IPS DF 4.7 (cell line): ENCODE measurements around the gene SV2B.

Experiments used
- DNase-seq: peaks from one replicate; pipeline ENCODE4 v3.0.0-alpha.2; 2013; ENCODE audit warnings: low spot score; ENCODE audit errors: extremely low read depth

Gene SV2B

DNA sequence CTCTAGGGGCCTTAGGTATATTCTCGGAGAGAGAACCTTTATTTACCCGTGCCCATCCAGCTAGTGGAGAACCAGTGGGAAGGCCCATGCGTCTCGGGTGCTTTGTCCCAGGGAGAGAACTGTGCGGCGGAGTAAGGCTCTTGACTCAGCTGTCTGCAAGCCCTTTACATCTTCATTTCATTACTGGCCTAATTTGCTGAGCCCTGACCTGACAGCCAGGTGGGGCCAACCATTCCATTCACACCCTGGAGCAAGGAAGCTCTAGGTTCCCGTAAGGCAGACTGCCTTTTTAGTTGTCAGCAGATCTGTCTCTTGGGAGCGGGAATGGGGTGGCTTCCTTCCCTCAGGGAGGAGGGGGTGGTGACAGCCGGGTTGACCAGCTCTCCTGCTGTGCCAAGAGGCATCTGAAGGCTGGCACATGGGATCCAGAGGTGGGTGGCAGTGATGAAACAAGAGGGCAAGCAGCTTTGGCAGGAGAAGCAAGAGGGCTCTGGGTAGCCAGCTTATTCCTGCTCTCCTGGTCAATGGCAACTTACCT lies 36.4 kb downstream of the SV2B start:
- no peak for DNase-seq

DNA sequence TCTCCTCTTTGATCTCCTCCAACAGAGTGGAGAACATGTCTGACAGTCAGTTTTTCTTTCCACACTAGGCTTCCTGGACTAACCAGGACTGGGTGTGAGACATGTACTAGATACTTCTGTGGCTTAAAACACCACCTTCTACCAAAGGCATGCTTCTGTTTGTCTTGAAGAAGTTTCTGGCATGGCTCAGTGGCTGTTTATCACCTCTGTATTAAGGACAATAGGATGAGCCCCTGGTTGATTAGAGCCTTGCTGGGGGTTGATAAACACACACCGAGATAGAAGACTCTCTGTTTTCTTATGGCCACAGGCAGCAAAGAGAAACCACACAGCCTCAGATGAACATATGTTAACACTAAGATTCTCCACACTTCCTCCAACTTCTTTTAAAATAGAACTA lies 40.5 kb downstream of the SV2B start:
- DNase-seq: no peak

DNA sequence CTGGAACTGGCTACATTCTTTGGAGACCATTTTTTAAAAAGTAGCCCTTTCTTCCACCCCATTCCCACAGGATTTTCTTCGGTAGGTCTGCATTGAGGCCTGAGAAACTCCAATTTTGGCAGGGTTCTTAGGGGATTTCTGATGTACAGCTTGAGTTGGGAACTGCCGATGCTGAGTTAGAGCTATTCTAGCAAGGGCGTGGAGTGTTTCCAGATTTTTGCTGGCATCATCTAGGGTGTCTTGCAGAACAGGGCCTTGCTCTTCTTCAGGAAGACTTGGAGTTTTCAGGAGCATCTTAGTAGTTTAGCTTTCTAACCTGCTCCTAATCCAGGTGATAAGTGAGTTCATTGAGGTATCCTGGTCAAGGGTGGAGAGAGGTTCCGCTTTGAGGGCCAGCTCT lies 41.0 kb downstream of the SV2B start:
- no peak for DNase-seq

DNA sequence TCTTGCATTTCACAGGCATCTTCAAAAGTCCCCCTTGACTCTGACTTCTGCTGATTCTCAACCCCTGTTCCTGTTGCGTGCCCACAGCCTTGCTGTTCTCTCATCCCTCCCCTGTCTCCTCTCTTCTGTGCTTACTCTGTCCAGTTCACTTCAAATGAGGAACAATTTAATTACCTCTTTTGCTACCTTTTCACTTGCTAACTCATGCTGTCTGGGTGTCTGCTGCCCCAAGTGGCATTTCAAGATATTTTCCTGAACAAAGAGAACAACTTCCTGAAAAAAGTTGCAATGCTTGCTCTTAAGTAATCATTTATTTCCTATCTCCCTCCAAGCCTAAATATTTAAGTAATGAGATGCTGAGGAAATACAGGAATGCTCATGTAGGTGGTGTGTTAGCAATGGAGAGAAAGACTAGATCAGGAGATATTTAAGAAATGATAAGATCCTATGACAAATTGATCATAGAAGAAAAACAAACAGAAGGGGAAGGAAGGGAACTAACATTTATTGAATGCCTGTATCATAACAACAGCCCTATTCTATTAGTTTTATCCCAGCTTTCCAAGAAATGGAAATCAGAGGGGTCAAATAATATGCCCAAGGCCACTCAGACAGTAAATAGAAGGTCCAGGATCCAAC lies 42.2 kb downstream of the SV2B start:
- no peak for DNase-seq

DNA sequence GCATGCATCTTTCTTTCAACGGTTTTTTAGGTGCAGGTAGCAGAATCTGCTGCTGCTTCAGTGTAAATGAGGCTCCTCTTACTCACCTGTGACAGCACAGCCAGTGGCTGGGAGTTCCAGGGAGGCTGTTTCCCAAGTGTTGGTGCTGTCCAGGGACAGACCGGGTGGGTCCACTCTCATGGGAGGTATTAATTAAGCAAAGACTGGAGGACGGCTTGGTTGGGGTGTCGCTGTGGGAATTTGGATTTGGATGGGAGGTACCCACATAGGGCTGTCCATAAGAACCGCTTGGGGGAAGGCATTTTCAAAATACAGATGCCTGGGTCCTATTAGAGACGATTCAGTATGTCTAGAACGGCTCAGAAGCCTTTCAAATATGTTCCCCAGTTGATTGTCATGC lies 42.9 kb downstream of the SV2B start:
- DNase-seq: no peak

DNA sequence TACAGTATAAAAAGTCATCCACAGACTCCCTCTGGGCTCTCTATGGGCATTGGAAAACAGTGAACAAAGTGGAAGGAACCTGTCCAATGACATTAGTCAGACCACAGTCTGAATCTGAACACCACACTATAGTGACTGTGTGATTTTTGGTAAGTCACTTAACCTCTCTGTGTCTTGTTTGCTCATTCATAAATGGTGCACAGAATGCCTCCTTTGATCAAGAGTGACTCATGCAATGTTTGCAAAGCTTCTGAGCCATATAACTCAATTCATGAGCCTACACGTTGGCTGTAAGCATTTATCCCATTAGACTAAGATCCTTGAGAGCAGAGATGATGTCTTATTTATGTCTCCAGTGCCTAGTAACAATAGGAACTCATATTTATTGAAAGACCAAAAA lies 46.7 kb downstream of the SV2B start:
- DNase-seq: no peak

DNA sequence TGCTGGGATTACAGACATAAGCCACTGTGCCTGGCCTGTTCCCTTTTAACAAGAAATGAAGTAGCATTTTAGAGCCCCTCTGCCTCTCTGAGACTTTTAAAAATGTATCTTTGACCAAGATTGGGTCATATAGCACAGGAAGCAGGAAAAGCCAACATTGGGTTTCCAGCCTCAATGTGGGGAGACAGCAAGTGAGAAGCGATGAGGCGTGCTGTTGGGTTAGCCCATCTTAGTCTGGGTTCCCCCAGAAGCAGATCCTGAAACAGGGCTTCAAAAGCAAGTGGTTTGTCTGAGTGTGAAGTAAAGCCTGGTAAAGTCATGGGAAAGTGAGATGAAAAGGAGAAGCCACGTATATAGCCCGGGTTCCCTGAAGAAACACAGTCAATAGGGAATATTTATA lies 48.2 kb downstream of the SV2B start:
- no peak for DNase-seq

DNA sequence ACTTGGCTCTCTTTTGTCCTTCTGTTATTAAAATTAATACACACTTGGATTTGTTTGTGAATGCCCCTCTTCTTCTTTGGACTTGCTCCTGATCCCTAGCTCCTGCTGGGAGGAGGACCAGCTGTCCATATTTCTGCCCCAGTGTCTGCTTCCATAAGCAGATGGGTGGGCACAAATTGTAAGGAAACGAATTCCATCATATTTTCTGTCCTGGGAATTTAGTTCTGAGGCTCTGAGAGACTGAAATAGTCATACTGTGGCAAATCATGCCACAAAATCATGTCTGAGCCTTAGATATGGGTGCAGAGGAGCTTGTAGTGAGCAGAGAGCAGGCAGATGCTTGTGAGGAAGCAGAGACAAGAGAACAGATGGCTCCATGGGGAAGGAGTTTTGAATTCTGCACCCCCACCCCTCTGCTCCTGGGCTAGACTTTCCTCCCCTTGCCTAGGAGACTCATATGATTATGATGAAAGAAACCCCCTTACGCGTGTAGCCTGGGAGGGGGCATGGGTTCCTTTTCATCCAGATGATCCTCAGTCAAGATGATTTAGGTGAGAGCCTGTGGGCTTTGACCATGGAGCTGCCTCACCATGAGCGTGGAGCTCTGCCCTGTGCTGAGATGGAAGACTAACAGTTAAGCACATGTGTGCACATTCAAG lies 50.6 kb downstream of the SV2B start:
- no peak for DNase-seq

DNA sequence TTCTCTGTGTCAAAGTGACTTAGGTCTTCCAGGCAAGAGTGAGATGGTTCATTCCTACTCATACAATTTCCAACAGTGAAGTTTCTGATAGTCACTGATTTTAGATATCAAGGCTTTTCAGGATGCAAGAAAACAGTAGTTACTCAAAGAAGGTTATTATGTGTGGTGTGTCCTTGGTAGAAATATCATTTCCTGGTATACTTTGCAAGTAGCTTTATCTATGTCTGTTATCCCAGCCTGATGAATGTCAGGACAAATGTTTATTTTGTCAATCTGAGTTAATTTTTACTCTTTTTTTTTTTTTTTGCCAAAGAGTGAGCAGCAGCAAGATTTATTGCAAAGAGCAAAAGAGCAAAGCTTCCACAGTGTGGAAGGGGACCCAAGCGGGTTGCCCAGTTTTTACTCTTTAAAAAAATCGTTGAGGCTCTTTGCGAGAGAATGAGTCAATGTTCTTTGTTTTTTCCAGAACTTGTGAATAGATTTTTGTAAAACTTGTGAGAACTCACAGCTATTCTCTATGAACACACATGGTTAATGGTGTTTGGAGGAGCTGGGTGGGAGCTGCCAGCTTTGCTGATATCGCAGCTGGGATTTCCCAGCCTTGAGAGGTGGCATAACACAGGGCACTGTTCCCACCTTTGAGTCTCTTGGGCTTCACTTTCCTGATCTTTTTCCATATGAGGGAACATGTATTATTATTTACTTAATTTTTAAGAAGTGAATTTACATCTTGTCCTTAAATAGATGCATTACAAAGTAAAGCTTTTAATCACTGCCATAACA lies 51.9 kb downstream of the SV2B start:
- no peak for DNase-seq

DNA sequence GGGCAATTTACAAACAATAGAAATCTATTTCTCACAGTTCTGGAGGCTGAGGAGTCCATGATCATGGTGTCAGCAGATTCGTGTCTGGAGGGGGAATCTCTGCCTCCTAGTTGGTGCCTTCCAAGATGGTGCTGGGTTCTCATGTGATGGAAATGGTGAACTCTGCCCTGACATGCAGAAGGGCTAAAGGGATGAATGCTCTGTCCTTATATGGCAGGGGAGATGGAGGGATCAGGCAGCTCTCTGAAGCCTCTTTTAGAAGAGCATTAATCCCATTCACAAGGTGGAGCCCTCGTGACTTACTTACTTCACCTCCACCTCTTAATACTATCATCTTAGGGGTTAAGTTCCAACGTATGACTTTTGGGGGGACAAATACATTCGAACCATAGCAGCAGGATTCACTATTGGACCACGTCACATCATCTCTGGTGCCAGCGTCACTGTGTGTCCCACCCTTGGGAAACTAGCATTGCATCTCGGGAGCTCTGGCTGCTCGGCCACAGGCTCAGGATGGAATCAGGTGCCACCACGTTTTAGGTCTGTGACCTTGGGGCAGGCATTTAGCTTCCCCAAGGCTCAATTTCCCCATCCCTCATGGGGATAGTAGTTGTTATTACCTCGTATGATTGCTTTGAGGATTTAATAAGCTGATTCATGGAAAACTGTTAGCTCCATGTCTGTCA lies 53.0 kb downstream of the SV2B start:
- DNase-seq: no peak

DNA sequence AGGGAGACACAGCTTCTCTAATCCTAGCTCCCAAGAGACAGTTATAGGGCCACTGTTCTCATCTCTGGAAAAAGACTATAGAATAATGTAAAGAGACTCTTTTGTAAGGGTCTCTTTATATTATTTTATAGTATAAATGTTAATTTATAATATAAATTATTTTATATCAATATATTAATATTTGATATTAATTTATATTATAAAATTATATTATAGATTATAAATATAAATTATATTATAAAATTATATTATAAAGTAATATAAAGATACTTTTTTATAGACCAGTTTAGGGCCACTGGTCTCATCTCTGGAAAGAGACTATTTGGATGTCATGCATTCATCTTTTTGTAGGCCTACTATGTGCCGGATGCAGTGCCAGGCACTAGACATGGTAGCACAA lies 53.9 kb downstream of the SV2B start:
- no peak for DNase-seq

DNA sequence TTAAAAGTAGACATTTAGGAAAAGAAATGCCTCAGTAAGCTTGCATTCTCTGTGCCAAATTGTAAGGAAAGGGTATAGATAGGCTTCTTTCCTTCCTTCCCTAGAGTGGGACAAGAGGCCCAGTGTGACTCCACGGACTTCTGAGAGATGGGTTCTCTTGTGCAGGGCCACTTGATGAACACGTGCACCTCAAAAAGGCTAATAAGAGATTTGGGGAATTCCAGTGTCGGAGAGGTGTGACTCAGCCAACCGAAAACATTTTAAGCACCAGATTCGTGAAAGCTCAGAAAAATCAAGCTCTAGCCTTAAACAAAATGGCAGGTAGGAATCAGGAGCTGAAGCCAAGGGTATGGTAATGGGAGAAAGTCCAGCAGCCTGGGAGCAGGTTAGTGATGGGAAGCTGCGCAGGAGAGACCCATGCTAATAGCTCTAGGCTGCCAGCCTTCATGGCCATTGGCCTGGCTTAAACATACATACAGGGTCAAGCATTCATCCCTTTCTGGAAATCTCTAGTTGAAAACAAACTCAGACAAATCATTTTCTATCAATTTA lies 56.2 kb downstream of the SV2B start:
- DNase-seq: no peak

DNA sequence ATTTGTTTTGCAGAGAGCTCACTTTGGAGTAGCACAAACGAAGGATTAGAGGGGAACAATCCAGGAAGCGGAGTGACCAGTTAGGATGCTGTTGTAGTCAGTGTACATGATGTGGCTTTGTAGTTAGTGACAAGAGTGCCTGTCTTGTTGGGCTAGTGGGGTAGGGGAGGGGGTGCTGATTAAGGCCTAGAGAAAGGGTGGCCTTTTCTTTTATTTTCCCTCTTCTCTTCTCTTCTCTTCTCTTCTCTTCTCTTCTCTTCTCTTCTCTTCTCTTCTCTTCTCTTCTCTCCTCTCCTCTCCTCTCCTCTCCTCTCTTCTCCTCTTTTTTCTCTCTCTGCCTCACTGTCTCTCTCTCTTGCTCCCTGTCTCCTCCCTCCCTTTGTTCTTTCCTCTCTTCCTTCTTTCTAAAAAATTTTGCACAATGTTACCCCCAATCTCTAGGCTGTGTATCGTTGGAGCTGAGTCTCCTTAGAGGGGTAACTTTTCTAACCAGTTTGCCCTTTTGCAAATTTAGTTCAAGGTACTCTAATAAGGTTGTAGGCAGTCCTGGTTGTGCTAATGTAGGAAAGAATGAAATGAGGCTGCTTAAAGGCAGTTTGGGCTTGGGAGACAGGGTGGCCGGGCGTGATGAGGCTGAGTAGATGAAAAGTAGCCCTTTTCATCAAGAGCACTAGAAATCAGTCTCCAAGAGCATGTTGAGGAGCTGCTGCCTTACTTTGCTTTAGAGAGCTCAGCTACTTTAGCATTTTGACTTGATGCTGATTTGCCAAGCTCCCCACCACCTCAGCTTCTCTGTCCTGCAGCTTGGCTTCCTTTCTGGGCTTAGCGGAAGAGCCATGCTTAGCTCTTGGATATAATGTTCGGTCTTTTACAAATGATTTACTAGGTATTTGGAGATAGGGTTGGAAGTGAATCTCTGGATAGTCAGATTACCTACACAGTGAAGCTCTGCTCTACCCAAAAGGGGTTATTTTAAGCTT lies 58.6 kb downstream of the SV2B start:
- no peak for DNase-seq

DNA sequence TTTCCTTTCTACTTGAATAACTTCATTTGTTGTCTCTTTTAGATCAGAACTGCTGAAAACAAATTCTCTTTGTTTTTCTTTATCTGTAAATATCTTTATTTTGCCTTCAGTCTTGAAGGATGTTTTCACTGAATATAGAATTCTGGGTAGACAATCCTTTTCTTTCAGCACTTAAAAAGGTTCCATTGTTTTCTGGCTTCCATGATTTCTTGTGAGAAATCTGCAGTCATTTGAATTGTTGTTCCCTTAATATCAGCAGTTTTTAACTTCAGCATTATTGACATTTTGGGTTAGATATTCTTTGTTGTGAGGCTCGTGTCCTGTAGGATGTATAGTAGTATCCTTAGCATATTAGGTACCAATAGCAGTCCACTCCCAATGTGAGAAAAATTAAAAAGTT lies 65.8 kb downstream of the SV2B start:
- no peak for DNase-seq

DNA sequence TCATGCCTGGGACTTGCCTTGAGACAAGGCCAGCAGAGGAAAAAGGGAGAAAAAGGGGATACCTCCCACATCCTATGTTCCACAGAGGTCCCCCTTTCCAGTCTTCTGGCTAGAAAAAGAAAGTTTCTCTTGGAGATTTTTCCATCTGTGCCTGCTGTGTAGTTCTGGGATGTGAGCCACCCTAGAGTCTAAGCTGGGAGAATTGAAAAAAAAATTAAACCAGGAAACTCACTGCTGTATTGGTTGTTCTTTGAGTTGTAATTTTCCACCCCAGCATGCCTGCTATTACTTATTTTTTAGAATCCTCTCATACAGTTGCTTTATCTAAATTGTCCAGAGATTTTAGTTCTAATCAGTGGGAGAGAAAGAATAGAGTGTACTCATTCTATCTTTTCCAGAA lies 68.4 kb downstream of the SV2B start:
- no peak for DNase-seq

DNA sequence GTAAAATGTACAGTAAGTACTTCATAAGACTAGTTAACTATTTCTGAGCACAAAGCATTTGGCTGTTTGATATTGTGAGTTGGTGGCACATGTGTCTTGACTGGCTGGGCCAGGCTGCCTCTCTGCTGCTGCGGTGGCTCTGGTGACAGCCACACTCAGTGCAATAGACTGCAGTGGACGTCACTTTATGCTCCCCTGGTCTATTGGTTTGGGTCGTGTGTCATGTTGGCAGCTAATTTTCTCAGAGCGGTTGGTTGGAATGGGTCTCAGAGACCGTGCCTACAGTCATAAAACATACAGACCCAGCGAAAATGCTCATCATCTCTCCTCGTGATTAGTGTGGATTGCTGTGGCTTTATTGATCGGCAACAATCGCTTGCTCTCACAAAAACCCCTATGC lies 71.3 kb downstream of the SV2B start:
- DNase-seq: no peak

DNA sequence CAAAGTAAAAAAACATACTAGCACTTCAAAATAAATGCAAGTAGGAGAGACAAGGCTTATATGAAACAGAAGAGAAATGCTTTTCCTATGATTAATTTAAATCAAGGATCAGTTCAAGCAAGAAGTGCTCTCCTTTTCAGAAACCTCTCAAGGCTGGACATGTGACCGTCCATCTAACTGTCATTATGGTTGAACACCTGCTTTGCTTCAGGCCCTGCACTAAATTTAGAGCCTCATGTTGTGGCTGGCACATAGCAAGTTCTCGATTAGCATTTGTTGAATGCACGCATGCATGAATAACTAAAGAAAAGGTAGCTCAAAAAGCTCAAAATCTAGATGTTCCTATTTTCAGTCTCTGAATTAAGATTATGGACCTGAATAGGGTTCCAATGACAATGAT lies 82.0 kb downstream of the SV2B start:
- DNase-seq: no peak

DNA sequence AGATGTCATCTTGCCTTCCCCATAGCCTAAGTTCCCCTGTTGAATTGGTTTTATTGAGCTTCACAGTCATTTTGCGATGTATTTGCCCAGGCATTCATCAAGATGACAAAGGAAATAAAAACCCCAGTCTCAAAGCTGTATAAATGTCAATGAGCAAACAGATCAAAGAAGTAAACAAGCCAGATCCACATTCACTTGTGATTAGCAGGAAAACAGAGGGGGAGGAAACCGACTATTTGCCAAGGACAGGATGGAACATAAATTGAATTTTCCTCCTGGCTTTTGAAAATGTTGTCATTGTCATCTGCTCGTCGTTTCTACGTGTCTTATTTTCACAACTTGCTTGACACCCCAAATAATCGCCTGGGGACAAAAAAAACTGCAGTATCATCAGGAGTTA lies 83.5 kb downstream of the SV2B start:
- no peak for DNase-seq

DNA sequence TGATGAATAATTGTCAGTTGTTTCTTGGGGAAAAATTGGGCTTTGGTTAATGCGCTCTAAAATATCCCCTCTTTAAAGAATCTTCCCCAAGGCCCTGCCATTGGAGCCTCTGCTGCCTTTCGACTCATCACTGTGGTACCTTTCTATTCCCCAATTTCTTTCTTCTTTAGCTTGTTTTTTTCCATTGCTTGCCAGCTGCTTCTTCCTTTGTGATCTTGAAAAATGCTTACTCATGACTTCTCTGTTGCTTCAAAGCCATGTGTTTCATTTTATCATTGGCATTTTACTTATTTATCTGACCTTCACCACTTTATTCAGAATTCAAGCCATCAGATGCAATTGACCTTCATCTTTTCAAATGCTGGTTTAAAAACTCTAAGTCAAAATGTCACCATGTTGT lies 84.4 kb downstream of the SV2B start:
- DNase-seq: no peak

DNA sequence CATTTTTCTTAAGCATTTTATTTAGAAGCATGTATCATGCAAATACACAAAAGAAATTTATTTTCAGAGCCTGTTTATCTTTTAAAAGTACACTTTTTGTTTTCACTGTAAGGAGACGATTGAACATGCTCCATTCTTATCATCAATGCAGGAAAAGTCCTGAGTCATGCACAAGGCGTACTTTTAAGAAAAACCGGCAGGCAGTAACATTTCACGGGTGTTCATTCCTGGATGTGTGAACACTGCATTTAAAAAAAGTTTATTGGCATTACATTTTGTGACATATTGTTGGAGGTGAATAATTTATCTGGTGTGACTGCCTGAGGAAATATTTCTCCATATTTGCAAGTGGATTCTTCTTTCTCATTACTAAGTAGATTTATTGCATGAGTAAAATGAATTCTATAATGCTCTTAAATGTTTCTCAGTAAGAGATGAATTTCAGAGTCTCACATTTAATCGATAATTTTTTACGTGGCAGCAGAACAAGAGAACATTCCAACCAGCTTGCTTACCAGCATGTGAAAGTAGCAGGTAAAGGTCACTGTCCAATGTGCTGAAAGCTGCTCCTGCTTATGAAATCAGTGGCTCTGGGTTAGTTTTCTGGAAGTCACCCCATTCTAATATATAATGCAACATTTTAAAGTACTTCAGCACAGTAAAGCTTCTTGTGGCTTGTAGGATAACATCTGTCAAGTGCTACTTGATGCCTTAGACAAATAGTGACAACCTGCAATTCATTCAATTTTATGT lies 87.0 kb downstream of the SV2B start:
- DNase-seq: peak; percentile 7
